CD4-positive, alpha-beta T cell treated with Interleukin-1 beta for 1 hour (primary cell): ENCODE data around the gene CARF.
"Not testable (repeated sequence)": the region's sequence is repeated elsewhere in the genome, so short reads cannot be mapped to it uniquely, and the experiment has no call there.

ENCODE experiments used
- DNase-seq, 2 donors: peaks; one replicate each; pipeline ENCODE4 v3.0.0-alpha.2; 2020 to 2022

CARF gene, protein sequence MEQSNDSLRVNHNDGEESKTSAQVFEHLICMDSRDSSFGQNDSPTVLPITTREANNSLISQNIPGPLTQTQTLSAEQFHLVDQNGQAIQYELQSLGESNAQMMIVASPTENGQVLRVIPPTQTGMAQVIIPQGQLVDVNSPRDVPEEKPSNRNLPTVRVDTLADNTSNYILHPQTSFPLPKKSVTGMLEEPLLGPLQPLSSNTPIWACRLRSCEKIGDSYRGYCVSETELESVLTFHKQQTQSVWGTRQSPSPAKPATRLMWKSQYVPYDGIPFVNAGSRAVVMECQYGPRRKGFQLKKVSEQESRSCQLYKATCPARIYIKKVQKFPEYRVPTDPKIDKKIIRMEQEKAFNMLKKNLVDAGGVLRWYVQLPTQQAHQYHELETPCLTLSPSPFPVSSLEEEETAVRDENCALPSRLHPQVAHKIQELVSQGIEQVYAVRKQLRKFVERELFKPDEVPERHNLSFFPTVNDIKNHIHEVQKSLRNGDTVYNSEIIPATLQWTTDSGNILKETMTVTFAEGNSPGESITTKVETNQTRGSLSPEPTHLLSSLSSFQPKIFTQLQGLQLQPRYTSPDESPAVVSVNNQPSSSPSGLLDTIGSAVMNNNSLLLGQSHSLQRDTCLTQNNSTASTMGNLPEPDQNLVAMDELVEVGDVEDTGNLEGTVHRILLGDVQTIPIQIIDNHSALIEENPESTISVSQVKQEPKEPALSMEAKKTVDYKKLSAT

DNA sequence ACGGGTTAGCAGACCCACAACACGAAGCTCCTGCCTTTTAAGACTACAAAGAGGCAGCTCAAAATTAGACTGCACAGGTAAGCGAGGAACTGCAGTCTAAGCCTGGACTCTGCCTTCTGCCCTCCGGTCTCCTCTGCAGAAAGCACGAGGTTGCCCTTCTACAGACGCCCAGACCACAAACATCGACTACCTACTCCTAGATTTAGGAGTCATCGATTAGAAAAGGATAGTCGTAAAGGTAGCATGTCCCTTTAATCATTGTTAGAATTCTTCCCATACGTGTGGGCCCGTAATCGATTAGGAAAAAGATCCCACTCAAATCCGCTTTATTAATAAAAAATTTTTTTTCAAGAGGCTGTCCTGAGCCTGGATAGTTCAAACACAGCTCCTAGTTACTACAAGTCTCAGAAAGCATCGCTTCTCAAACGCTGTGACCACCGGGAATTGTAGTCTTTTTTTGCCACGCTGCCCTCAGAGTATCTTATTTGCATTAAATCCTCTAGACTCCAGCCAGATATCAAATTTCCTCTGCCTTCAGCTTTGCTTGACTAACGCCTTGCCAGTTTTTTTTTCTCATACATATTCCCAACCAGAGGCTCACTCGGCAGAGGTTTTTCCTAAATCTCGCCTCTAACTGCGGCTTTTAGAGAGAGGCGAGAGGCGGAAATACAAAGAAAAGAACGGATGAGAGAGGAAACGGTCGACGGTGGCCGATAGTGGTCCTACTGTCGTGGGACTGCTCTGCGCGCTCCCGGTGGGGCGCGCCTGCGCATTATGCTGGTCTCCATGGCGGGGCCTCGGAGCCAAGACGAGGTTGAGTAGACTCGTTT lies at the start of gene CARF, which contains the start of gene WDR12:
Gene CARF (plus strand): TSS at position 764 of the 830 bp plus-strand sequence. CDS start 29,628 bp downstream, outside the sequence.
Gene WDR12 (minus strand): TSS at position 162 of the 830 bp plus-strand sequence. CDS start 197 bp downstream, outside the sequence.
- DNase-seq = peak; percentile 90

DNA sequence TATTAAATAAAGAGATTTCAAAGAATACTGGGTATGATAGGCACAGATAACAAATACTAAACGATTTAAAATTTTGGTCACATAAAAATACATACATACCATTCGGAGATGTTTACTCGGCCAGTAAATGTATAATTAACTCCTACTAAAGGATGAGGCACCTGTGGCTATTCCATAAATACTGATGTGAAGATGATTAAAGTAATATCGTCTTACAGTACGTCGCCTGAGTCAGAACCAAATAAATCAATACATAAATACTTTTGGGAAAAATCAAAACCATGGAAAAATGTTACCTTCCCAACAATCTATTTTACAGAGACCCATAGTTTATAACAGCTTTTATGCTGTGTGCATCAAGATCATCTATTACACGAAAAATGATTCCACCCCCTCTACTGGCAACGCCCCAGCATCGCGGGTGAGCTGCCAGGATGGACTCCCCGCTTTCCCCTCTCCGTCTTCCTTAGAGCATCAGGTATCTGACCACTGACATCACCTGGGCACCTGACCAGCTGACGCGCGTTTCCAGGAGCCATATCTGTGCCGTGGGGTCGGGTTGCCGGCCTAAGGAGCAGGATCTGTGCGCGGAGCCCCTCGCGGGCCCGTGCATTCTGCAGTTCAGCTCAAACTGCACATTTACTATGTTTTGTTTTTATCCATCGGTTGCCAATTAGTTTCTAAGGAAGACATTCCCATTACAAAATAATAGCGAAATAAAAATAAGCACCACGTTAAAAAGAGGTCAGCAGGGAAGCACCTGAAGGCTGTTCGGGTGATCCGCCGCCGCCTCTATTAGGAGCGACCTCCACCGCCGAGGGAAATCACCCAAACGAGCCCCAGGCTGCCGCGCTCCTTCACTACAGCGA lies 41.4 kb upstream of the CARF start:
- DNase-seq = peak; percentile 60 to 65

DNA sequence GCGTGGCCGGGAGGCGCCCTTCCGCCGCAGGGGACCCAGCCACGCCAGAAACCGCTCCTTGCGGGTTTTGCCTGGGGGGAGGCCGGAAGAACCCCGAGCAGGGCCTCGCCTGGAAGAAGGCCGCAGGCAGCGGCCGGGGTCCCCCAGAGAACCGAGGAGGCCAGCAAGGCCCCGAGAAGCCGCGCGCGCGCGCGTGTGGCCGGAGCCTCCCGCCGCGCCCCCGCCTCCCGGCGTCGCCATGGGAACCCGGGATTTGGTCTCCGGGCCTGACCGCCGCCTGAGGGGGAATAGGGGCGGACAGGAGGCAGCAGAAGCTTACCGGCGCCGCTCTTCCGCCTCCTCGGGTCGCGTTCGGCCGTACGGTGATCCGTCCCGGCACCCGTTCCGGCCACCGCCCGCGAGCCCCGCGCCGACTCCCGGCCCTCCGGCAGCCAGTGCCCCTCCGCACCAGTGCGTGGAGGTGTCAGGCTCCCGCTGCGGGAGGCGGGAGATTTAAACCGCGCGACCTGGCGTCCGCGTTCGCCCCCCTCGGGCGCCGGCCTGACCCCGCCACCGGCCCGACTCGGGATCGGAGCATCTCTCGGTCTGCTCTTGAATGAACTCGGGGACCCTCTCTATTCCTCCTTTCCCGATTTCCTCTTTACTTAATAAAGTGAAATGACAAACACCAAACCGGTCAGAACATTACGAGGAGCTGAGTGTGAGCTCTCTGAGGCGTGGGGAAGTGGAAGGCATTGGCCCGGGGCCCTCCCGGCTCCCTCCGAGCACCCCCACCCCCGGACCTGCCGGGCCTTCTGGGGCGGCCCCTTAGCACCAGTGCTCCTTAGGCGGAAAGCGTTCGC lies 40.6 kb upstream of the CARF start, which contains the start of gene ICA1L:
Gene ICA1L (minus strand): TSS at position 467 of the 842 bp plus-strand sequence. CDS start 42,757 bp downstream, outside the sequence.
- peak; percentile 47 to 54 for DNase-seq

DNA sequence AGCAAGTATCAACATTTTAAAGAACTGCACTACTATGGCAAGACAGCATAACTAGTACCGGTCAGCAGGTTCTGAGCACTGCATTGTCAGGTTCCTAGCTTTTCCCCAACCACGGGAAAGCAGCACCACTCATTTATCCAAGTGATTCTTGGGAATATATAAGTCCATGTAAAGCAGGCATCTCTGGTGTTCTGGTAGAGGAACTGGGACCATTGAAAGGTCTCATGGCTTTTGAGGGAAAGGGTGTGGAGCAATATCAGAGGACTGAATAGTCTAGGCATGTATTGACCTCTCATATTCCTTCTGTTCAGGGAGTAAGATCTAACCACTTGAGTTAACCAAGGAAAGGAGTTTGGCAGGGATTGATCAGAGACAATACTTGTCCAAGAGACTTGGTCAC lies 34.4 kb upstream of the CARF start:
- no peak for DNase-seq

DNA sequence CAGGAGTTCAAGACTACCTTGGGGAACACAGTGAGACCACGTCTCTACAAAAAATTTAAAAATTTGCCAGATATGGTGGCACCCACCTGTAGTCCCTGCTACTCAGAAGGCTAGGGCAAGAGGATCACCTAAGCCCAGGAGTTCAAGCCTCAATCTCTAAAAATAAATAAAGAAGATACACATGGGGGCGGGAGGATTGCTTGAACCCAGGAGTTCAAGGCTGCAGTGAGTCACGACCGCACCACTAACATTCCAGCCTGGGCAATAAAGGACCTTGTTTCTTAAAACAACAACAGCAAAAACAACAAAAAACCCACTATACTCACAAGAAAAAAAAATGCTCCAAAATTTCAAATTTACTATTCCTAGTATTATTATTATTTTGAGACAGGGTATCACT lies 30.5 kb upstream of the CARF start:
- DNase-seq = no peak

DNA sequence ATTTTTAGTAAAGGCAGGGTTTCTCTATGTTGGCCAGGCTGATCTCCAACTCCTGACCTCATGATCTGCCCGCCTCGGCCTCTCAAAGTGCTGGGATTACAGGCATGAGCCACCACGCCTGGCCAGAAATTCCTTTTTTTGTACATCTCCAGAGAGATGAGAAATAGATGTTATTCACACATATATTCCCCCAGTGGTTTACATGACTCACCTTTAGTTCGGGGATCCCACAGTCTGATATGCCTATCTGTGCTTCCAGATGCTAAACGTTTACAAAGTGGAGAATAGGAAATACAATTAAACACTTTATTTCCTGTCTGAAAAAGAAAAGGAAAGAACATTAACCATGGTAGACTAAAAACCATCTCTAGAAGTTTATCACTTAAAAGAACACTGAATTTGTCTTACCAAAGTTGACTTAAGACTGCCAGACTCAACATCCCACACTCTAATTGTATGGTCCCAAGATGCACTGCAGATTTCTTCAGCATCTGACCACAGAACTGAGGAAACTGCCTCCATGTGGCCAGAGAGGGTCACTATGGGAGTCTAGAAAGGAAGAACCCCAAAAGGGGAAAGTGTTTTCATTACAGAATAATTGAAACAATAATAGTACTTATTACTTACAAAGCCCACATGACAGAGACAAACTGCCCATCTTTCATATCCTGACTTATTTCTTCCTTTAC lies 27.9 kb upstream of the CARF start:
- DNase-seq = no peak

DNA sequence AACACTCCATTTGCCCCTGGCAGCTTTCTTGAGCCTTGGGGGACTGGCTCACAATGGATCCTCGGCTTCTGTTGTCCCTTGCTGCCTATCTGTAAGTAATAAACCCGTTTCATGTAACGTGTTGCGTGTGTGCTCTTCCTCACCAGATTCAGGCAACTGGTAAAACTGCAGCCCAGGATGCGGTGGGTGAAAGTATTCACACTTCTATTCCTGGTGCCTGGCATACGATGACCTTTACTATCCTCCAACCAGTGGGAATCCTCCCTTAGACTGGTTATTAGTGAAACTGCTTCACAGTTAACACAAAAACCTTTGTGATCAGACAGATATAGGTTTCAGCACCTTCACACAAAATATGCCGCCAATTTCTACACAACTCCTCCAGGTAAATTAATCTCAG lies 26.9 kb upstream of the CARF start:
- no peak for DNase-seq

DNA sequence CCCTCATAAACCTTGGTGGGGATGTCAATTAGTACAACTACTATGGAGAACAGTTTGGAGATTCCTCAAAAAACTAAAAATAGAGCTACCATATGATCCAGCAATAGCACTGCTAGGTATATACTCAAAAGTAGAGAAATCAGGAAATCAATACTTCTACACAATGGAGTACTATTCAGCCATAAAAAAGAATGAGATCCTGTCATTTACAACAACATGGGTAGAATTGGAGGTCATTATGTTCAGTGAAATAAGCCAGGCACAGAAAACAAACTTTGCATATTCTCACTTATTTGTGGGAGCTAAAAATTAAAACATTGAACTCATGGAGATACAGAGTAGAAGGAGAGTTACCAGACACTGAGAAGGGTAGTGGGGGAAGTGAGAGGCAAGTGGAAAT lies 6.6 kb upstream of the CARF start:
- not testable (repeated sequence) for DNase-seq

DNA sequence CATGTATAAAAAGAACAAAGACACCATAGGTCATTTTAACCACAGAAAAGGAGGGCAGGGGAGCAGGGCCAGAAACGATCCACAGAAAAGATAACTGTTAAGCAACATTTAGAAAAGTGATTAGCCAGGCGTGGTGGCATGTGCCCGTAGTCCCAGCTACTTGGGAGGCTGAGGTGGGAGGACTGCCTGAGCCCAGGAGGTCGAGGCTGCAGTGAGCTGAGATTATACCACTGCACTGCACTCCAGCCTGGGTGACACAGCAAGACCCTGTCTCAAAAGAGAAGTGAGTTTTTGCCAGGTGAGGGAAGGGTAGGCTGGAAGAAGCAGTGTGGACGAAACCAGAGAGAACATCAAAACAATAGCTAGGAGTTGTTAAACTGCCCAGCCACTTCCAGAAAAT lies 3.9 kb upstream of the CARF start:
- DNase-seq = no peak

DNA sequence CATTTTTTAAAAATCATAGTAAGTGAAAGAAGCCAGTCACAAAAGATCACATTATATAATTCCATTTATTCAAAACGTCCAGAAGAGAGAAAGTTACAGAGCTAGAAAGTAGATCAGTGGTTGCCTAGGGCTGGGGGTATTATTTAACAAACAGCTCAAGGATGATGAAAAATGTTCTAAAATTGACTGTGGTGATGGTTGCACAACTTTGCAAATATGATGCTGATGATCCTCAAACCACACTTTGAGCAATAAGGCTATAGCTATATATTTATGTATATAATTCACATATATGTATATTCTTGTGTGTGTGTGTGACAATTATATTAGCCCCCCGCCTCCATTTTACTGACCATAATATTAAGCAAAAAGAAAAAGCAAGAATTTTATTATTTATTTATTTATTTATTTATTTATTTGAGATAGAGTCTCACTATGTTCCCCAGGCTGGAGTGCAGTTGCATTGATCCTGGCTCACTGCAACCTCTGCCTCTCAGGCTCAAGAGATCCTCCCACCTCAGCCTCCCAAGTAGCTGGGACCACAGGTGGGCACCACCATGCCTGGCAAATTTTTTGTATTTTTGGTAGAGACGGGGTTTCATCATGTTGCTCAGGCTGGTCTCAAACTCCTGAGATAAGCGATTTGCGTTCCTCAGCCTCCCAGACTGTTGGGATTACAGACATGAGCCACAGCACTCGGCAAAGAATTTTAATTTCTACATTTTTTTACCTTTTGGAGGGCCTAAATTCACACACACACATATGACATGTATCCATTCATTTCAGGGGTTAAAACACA lies 2.5 kb upstream of the CARF start:
- no peak for DNase-seq

DNA sequence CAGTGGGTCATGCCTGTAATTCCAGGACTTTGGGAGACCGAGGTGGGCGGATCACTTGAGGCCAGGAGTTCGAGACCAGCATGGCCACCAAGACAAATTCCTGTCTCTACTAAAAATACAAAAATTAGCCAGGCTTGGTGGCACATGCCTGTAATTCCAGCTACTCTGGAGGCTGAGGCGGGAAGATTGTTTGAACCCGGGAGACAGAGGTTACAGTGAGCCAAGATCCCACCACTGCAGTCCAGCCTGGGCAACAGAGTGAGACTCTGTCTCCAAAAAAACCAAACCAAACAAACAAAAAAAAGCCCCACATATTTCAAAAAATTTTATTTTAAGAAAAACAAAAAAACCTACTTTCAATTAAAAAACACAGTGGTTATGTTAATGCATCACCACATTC lies 1.8 kb upstream of the CARF start:
- DNase-seq = not testable (repeated sequence)

DNA sequence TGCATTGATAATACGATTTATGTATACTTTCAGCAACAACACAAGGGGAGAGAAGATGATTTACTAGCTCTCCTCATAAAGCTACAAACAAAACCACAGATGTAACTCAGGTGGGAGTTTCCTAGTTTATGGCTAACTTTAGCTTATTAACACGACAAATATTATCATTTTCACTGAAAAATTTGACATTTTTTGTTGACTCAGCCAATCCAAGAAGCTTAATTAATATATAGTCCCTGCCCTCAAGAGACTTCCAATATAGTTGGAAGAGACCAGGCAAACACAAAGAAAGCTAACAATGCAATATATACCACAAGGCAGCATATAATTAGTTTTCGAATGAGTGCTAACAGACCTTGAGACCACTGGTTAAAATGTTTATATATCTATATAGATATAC lies 1.4 kb upstream of the CARF start:
- DNase-seq = no peak

DNA sequence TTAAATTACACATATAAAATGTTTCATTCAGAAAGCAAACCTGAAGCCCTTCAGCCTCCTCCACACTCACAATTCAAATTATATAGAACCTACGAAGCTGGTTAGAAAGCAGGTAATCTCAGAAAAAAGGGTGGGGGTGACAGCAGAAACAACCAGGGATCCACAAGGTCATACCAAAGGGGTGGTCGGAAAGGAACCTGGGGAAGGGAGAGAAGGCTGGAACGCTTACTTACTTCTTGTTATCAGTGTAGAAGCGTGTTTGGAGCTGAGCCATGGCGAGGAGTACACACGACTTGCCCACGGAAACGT lies 918 bp upstream of the CARF start:
- DNase-seq = no peak

DNA sequence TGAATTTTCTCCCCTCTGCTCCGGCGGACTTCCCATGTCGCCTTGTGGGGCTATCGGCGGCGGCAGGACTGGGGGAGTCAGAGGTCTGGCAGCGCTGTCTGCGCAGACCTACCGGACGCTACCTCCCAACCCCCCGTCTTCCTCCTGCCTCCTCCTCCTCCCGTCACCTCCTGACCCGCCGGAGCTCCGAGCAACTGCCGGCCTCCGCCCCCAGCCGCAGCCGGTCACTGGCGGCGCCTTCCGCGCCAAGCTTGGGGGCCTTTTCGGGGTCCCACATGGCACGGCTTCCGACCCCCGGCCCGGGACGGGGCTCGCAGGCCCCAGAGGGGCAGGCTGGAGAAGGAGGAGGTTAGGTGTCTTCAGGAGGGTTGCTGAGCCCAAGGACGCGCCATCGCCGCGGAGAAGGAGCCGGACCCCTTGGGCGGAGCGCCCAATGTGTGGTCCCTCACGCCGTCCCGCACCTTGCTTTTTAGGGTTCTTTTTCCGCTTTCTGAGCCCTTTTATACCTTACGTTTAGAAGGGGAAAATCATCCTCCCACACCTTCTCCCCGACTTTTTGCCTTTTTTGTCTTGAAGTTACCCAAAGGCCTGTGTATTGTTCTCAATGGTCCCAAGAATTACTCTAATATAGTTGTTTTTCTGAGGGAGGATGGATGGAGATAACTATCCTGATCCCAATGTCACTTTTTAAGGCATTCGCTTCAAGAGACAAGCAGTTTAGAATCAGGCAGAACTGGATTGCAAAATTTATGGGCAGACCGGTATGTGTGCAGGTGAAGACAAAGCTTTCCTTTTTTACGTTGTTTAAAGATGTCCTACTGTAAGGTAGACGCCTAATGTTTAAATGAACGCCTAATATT lies 497 bp downstream of the CARF start:
- DNase-seq = peak; percentile 1 to 11

DNA sequence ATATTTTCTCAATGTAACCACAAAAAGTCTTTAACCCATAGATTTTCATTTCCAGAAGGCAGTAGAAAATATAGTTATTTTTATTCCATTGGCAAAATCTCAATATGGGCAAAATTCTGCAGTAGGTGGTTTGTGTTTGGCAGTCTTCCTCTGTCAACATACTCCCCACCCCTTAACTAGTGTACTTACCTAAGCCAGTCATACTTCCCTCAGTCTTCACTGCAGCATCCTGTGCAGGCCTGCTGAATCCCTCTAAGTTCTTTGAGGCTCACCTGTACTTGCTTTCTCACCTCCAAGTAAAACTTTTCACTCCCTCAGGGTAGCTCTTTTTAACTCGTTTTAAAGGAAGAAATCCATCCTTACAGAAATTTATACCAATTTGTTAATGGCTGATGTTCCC lies 6.8 kb downstream of the CARF start:
- no peak for DNase-seq

DNA sequence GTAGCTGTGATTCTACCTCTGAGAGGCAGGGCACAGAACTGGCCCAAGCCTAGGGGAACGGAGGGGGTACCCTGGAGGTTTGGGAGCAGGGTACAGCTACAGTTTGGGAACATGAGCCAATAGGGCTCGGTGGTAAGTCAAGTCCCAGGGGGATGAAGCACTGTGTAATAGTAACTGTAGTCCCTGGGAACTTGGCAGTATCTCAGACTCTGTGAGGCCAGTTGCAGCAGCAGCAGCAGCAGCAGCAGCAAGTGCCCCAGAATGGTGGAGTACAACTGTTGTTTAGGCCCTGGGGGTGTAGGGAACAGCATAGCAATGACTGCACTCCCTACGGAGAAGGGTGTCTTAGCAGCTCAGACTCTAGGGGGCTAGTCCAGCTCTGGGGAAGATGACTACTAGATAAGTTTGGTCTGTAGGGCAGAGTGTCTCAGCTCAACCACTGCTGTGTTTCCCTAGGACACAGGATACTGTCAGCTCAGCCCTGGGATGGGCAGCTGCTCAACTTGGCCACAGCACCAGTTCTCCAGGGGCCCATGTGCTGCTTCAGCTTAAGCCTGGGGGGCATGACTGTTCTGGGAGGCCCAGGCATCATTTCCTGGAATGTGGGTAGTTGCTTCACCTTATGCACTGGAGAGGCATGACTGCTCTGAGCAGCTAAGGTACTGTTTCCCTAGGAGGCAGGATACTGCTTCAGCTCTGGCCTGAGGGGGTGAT lies 20.5 kb downstream of the CARF start:
- DNase-seq = no peak

DNA sequence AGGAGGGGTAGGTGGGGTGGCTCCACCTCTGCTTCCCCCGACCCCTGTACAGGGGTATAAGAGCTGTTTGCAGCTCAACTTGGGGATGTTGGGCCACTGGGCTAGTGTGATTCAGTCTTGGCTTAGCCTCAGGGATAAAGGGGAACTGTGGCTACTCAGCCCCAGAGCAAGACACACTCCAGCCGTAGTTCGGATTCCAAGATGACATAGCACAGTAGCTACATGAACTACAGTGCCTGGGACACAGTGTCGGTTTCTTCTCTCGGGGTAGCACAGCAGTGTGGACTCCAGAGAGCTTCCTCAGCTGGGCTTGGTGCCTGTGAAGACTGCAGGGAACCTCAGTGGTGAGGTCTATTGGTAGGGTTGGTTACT lies 21.1 kb downstream of the CARF start:
- no peak for DNase-seq

DNA sequence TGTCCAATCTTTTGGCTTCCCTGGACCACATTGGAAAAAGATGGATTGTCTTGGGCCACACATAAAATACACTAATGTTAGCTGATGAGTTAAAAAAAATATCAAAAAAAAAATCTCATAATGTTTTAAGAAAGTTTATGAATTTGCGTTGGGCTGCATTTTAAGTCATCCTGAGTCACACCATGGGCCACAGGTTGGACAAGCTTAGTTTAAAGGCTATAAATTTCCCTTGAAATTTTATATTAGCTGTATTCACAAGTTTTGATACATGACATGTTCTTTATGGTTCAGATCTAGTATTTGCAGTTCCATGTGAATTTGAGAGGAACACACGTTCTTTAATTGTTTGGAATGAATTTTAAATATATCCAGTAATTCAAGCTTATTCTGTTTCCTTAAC lies 21.9 kb downstream of the CARF start:
- DNase-seq = no peak
